HEK293 (cell line): ENCODE data around the gene EHD1.

Experiments used
- FEZF1 ChIP-seq: fragments of 450-650 bp; formaldehyde crosslinking; IDR thresholded peaks from 2 replicates; pipeline ENCODE4 v1.5.1; 2016; ENCODE audit warnings: missing biosample characterization, missing genetic modification characterization
- HOXC10 ChIP-seq: sonication (generic); formaldehyde crosslinking; IDR thresholded peaks from 2 replicates; pipeline ENCODE4 v1.8.1; 2023; ENCODE audit warnings: mild to moderate bottlenecking, missing genetic modification reagents
- KLF1 ChIP-seq: fragments of 450-650 bp; formaldehyde crosslinking; IDR thresholded peaks from 2 replicates; pipeline ENCODE4 v1.5.1; 2016; ENCODE audit warnings: missing biosample characterization, missing genetic modification characterization
- KLF10 ChIP-seq: fragments of 450-650 bp; IDR thresholded peaks from 2 replicates; pipeline ENCODE4 v1.5.1; 2018; ENCODE audit warnings: missing biosample characterization, mild to moderate bottlenecking, missing genetic modification characterization
- KLF9 ChIP-seq: fragments of 450-650 bp; formaldehyde crosslinking; IDR thresholded peaks from 2 replicates; pipeline ENCODE4 v1.5.1; 2016; ENCODE audit warnings: missing biosample characterization, missing genetic modification characterization, low read depth
- SCRT2 ChIP-seq: fragments of 450-650 bp; formaldehyde crosslinking; IDR thresholded peaks from 2 replicates; pipeline ENCODE4 v1.5.1; 2016; ENCODE audit warnings: missing biosample characterization, missing genetic modification characterization
- SP2 ChIP-seq: fragments of 450-650 bp; formaldehyde crosslinking; IDR thresholded peaks from 2 replicates; pipeline ENCODE4 v1.5.1; 2016; ENCODE audit warnings: missing biosample characterization, missing genetic modification characterization
- ZBTB20 ChIP-seq: fragments of 450-650 bp; formaldehyde crosslinking; IDR thresholded peaks from 2 replicates; pipeline ENCODE4 v1.5.1; 2016; ENCODE audit warnings: missing biosample characterization, missing genetic modification characterization
- ZEB2 ChIP-seq: fragments of 450-650 bp; formaldehyde crosslinking; IDR thresholded peaks from 2 replicates; pipeline ENCODE4 v1.5.1; 2016; ENCODE audit warnings: missing biosample characterization, missing genetic modification characterization
- ZFP69B ChIP-seq: fragments of 450-650 bp; formaldehyde crosslinking; IDR thresholded peaks from 2 replicates; pipeline ENCODE4 v1.5.1; 2016; ENCODE audit warnings: missing biosample characterization, missing genetic modification characterization
- ZNF19 ChIP-seq: fragments of 450-650 bp; formaldehyde crosslinking; IDR thresholded peaks from 2 replicates; pipeline ENCODE4; 2016; ENCODE audit warnings: missing biosample characterization, missing genetic modification characterization, low read depth
- ZNF23 ChIP-seq: fragments of 450-650 bp; formaldehyde crosslinking; IDR thresholded peaks from 2 replicates; pipeline ENCODE4 v1.5.1; 2016; ENCODE audit warnings: missing biosample characterization, missing genetic modification characterization, borderline replicate concordance
- ZNF354C ChIP-seq: fragments of 450-650 bp; formaldehyde crosslinking; IDR thresholded peaks from 2 replicates; pipeline ENCODE4 v1.5.1; 2016; ENCODE audit warnings: missing biosample characterization, missing genetic modification characterization, low read depth, borderline replicate concordance
- ZNF366 ChIP-seq: fragments of 450-650 bp; formaldehyde crosslinking; conservative IDR thresholded peaks from 2 replicates; pipeline ENCODE4 v1.5.1; 2016; ENCODE audit warnings: missing biosample characterization, missing genetic modification characterization
- ZNF423 ChIP-seq: fragments of 450-650 bp; formaldehyde crosslinking; IDR thresholded peaks from 2 replicates; pipeline ENCODE4 v1.5.1; 2016; ENCODE audit warnings: missing biosample characterization, missing genetic modification characterization
- ZNF473 ChIP-seq: fragments of 450-650 bp; formaldehyde crosslinking; IDR thresholded peaks from 2 replicates; pipeline ENCODE4 v1.5.1; 2017; ENCODE audit warnings: missing biosample characterization, missing genetic modification characterization
- ZNF514 ChIP-seq: fragments of 450-650 bp; formaldehyde crosslinking; IDR thresholded peaks from 2 replicates; pipeline ENCODE4 v1.5.1; 2016; ENCODE audit warnings: missing biosample characterization, missing genetic modification characterization
- ZNF529 ChIP-seq: fragments of 450-650 bp; formaldehyde crosslinking; IDR thresholded peaks from 2 replicates; pipeline ENCODE4 v1.5.1; 2017; ENCODE audit warnings: missing genetic modification characterization, missing biosample characterization; ENCODE audit not compliant: insufficient replicate concordance
- ZNF561 ChIP-seq: fragments of 450-650 bp; IDR thresholded peaks from 2 replicates; pipeline ENCODE4 v1.5.1; 2018; ENCODE audit warnings: missing biosample characterization, missing genetic modification characterization, borderline replicate concordance
- ZNF571 ChIP-seq: fragments of 450-650 bp; formaldehyde crosslinking; IDR thresholded peaks from 2 replicates; pipeline ENCODE4 v1.5.0; 2017; ENCODE audit warnings: missing biosample characterization, missing genetic modification characterization
- ZNF585B ChIP-seq: fragments of 450-650 bp; formaldehyde crosslinking; IDR thresholded peaks from 2 replicates; pipeline ENCODE4 v1.5.1; 2016; ENCODE audit warnings: missing biosample characterization, missing genetic modification characterization
- ZNF621 ChIP-seq: fragments of 450-650 bp; formaldehyde crosslinking; IDR thresholded peaks from 2 replicates; pipeline ENCODE4 v1.5.1; 2017; ENCODE audit warnings: missing biosample characterization, missing genetic modification characterization
- ZNF624 ChIP-seq: fragments of 450-650 bp; formaldehyde crosslinking; IDR thresholded peaks from 2 replicates; pipeline ENCODE4 v1.5.1; 2017; ENCODE audit warnings: missing biosample characterization, missing genetic modification characterization
- ZSCAN16 ChIP-seq: fragments of 450-650 bp; formaldehyde crosslinking; IDR thresholded peaks from 2 replicates; pipeline ENCODE4 v1.5.1; 2016; ENCODE audit warnings: missing biosample characterization, missing genetic modification characterization
- TF ChIP-seq, protein P1 (sequence below): fragments of 450-650 bp; formaldehyde crosslinking; IDR thresholded peaks from 2 replicates; pipeline ENCODE4 v1.5.1; 2016; ENCODE audit warnings: missing biosample characterization, missing genetic modification characterization, low read depth
- TF ChIP-seq, protein P2 (sequence below): fragments of 450-650 bp; formaldehyde crosslinking; IDR thresholded peaks from 2 replicates; pipeline ENCODE4 v1.5.1; 2016; ENCODE audit warnings: missing biosample characterization, missing genetic modification characterization
- TF ChIP-seq, protein P3 (sequence below): fragments of 450-650 bp; formaldehyde crosslinking; IDR thresholded peaks from 2 replicates; pipeline ENCODE4 v1.5.1; 2016; ENCODE audit warnings: missing biosample characterization, missing genetic modification characterization, borderline replicate concordance
- TF ChIP-seq, protein P4 (sequence below): fragments of 450-650 bp; formaldehyde crosslinking; optimal IDR thresholded peaks from 2 replicates; pipeline ENCODE3; 2016; ENCODE audit warnings: missing biosample characterization, mild to moderate bottlenecking, missing genetic modification characterization
- TF ChIP-seq, protein P5 (sequence below): fragments of 450-650 bp; formaldehyde crosslinking; IDR thresholded peaks from 2 replicates; pipeline ENCODE4 v1.5.1; 2016; ENCODE audit warnings: missing biosample characterization, missing genetic modification characterization

The EHD1 gene

DNA sequence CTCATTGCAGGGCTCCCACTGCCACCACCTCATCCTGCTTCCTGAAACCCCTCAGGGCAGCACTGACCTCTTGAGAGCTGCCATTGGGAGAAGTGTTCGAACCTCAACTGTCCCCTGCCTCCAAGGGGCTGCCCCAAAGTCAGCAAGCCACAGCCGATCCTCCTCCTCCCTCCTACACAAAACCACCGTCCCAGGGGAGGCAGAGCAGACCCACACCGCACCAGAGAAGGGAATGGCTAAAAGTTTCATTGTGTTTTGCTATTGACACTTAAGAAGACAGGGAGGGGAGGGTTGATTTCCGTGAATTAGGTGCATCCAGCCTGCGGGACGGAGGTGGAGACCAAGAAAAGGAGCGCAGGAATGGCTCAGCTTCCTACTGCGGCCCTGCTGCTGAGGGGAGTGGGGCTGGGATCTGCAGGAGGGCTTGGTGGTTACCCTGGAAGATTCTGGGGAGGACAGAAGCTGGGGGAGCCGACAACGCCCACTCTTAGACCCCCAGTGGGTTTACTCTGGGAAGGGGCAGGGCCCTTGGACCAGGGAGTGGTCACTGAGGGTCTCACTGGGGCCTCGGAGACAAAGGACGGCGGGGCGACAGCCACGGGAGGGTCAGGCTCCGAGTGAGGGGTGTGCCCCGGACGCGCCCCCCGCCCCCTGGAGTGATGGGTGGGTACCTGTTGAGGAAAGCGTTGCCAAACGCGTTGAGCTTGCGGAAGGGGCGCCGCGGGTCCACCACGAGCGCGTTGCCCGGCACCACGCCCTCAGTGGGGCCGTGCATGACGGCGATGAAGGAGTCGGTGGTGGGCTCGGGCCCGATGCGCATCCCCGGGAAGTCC, 815 bp downstream of the EHD1 start (continued):
- TF ChIP-seq, protein P1, sequence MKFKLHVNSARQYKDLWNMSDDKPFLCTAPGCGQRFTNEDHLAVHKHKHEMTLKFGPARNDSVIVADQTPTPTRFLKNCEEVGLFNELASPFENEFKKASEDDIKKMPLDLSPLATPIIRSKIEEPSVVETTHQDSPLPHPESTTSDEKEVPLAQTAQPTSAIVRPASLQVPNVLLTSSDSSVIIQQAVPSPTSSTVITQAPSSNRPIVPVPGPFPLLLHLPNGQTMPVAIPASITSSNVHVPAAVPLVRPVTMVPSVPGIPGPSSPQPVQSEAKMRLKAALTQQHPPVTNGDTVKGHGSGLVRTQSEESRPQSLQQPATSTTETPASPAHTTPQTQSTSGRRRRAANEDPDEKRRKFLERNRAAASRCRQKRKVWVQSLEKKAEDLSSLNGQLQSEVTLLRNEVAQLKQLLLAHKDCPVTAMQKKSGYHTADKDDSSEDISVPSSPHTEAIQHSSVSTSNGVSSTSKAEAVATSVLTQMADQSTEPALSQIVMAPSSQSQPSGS: no peak
- TF ChIP-seq ZSCAN16 (tag by site-specific recombination): no peak
- no peak for TF ChIP-seq ZNF621 (tag by site-specific recombination)
- TF ChIP-seq SCRT2 (tag by site-specific recombination): peak; percentile 80
- 0 out of 2 replicates have a peak, but pooled peaks have one; percentile 22 for TF ChIP-seq ZFP69B (tag by site-specific recombination)
- TF ChIP-seq, protein P2, sequence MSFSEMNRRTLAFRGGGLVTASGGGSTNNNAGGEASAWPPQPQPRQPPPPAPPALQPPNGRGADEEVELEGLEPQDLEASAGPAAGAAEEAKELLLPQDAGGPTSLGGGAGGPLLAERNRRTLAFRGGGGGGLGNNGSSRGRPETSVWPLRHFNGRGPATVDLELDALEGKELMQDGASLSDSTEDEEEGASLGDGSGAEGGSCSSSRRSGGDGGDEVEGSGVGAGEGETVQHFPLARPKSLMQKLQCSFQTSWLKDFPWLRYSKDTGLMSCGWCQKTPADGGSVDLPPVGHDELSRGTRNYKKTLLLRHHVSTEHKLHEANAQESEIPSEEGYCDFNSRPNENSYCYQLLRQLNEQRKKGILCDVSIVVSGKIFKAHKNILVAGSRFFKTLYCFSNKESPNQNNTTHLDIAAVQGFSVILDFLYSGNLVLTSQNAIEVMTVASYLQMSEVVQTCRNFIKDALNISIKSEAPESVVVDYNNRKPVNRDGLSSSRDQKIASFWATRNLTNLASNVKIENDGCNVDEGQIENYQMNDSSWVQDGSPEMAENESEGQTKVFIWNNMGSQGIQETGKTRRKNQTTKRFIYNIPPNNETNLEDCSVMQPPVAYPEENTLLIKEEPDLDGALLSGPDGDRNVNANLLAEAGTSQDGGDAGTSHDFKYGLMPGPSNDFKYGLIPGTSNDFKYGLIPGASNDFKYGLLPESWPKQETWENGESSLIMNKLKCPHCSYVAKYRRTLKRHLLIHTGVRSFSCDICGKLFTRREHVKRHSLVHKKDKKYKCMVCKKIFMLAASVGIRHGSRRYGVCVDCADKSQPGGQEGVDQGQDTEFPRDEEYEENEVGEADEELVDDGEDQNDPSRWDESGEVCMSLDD (tag by site-specific recombination): no peak
- TF ChIP-seq, protein P3, sequence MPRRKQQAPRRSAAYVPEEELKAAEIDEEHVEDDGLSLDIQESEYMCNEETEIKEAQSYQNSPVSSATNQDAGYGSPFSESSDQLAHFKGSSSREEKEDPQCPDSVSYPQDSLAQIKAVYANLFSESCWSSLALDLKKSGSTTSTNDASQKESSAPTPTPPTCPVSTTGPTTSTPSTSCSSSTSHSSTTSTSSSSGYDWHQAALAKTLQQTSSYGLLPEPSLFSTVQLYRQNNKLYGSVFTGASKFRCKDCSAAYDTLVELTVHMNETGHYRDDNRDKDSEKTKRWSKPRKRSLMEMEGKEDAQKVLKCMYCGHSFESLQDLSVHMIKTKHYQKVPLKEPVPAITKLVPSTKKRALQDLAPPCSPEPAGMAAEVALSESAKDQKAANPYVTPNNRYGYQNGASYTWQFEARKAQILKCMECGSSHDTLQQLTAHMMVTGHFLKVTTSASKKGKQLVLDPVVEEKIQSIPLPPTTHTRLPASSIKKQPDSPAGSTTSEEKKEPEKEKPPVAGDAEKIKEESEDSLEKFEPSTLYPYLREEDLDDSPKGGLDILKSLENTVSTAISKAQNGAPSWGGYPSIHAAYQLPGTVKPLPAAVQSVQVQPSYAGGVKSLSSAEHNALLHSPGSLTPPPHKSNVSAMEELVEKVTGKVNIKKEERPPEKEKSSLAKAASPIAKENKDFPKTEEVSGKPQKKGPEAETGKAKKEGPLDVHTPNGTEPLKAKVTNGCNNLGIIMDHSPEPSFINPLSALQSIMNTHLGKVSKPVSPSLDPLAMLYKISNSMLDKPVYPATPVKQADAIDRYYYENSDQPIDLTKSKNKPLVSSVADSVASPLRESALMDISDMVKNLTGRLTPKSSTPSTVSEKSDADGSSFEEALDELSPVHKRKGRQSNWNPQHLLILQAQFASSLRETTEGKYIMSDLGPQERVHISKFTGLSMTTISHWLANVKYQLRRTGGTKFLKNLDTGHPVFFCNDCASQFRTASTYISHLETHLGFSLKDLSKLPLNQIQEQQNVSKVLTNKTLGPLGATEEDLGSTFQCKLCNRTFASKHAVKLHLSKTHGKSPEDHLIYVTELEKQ (tag by site-specific recombination): no peak
- TF ChIP-seq SP2 (tag by site-specific recombination): 0 out of 2 replicates have a peak, but pooled peaks have one; percentile 0
- TF ChIP-seq KLF9: peak; percentile 88
- no peak for TF ChIP-seq ZNF473 (tag by site-specific recombination)
- no peak for TF ChIP-seq ZEB2 (tag by site-specific recombination)
- TF ChIP-seq ZNF354C: no peak
- TF ChIP-seq, protein P4, sequence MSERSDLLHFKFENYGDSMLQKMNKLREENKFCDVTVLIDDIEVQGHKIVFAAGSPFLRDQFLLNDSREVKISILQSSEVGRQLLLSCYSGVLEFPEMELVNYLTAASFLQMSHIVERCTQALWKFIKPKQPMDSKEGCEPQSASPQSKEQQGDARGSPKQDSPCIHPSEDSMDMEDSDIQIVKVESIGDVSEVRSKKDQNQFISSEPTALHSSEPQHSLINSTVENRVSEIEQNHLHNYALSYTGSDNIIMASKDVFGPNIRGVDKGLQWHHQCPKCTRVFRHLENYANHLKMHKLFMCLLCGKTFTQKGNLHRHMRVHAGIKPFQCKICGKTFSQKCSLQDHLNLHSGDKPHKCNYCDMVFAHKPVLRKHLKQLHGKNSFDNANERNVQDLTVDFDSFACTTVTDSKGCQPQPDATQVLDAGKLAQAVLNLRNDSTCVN (tag by site-specific recombination): no peak
- TF ChIP-seq HOXC10: no peak
- TF ChIP-seq, protein P5, sequence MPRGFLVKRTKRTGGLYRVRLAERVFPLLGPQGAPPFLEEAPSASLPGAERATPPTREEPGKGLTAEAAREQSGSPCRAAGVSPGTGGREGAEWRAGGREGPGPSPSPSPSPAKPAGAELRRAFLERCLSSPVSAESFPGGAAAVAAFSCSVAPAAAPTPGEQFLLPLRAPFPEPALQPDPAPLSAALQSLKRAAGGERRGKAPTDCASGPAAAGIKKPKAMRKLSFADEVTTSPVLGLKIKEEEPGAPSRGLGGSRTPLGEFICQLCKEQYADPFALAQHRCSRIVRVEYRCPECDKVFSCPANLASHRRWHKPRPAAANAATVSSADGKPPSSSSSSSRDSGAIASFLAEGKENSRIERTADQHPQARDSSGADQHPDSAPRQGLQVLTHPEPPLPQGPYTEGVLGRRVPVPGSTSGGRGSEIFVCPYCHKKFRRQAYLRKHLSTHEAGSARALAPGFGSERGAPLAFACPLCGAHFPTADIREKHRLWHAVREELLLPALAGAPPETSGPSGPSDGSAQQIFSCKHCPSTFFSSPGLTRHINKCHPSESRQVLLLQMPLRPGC (tag by site-specific recombination): no peak
- no peak for TF ChIP-seq ZNF624
- no peak for TF ChIP-seq ZNF585B (tag by site-specific recombination)
- no peak for TF ChIP-seq ZNF366 (tag by site-specific recombination)
- no peak for TF ChIP-seq ZNF561 (tag by site-specific recombination)
- TF ChIP-seq KLF10 (tag by site-specific recombination): no peak
- peak; percentile 96 for TF ChIP-seq KLF1 (tag by site-specific recombination)
- no peak for TF ChIP-seq ZNF571
- TF ChIP-seq FEZF1: no peak
- TF ChIP-seq ZNF423: 0 out of 2 replicates have a peak, but pooled peaks have one; percentile 8
- TF ChIP-seq ZNF514 (tag by site-specific recombination): no peak
- TF ChIP-seq ZNF23 (tag by site-specific recombination): no peak
- TF ChIP-seq ZNF529 (tag by site-specific recombination): no peak
- peak; percentile 42; the same call in 1 of the 2 replicates for TF ChIP-seq ZBTB20 (tag by site-specific recombination)
- no peak for TF ChIP-seq ZNF19 (tag by site-specific recombination)
